Ectodermal cell (in vitro differentiated cells): Measurements from ENCODE around the gene NEDD4L.
"Not testable (repeated sequence)": the region's sequence is repeated elsewhere in the genome, so short reads cannot be mapped to it uniquely, and the experiment has no call there.

Experiments used
- H3K27ac ChIP-seq: 2 replicates; pipeline ENCODE4 v1.7.0; 2013; ENCODE audit warnings: mild to moderate bottlenecking, low read depth, low read length; ENCODE audit not compliant: insufficient read depth, poor library complexity, severe bottlenecking
- H3K27me3 ChIP-seq: 2 replicates; pipeline ENCODE4 v1.7.0; 2013; ENCODE audit warnings: mild to moderate bottlenecking, low read length; ENCODE audit not compliant: insufficient read depth, control insufficient read depth, poor library complexity, severe bottlenecking
- H3K36me3 ChIP-seq: one replicate; pipeline ENCODE4 v1.7.0; 2013; ENCODE audit warnings: low read length; ENCODE audit not compliant: control insufficient read depth, insufficient read depth
- H3K4me1 ChIP-seq: one replicate; pipeline ENCODE4 v1.7.0; 2013; ENCODE audit warnings: low read length; ENCODE audit not compliant: control insufficient read depth, insufficient read depth
- H3K4me3 ChIP-seq: 2 replicates; pipeline ENCODE4 v1.7.0; 2013; ENCODE audit warnings: low read depth, low read length, control low read depth; ENCODE audit not compliant: insufficient read depth
- H3K9me3 ChIP-seq: 2 replicates; pipeline ENCODE4 v1.7.0; 2013; ENCODE audit warnings: mild to moderate bottlenecking, low read length, moderate library complexity; ENCODE audit not compliant: control insufficient read depth
- WGBS, 2 experiments: methylation state at CpG; one replicate each; pipeline ENCODE4 v1.1.7; 2013; ENCODE audit warnings: missing lambda C conversion rate in 2 of 2; 5-methylcytosine and 5-hydroxymethylcytosine counted together

The NEDD4L gene

DNA sequence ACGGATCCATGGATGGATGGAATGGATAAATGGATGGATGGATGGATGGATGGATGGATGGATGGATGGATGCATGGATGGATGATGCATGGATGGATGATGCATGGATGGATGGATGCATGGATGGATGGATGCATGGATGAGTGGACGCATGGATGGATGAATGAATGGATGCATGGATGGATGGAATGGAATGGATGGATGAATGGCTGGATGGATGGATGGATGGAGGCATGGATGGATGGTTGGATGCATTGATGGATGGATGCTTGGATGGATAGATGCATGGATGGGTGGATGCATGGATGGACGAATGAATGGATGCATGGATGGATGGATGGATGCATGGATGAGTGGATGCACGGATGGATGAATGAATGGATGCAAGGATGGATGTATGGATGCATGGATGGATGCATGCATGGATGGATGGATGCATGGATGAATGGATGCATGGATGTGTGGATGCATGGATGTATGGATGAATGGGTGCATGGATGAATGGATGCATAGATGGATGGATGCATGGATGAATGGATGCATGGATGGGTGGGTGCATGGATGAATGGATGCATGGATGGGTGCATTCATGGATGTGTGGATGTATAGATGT, 375.7 kb downstream of the NEDD4L start:
- Histone ChIP-seq H3K27ac (no peak overlapping the region), H3K4me3 (no peak overlapping the region), H3K36me3 (no peaks in the 10 kb centered on the region), H3K4me1 (no peaks in the 10 kb centered on the region), H3K27me3 (no peaks in the 10 kb centered on the region), H3K9me3 (no peaks in the 10 kb centered on the region)
- 78% methylated on average over 4 of the region's 4 CpGs for WGBS, 2 experiments

GRCh38 chr18:58426611-58427010, 382.6 kb downstream of the NEDD4L start:
- Histone ChIP-seq H3K36me3 (no peaks in the 10 kb centered on the region), H3K9me3 (no peaks in the 10 kb centered on the region), H3K27me3 (no peaks in the 10 kb centered on the region), H3K27ac (no peak overlapping the region), H3K4me1 (peaks cover 6% of the 10 kb centered on the region), H3K4me3 (no peak overlapping the region)
- WGBS, 2 experiments: 92 to 94% methylated on average over 3 to 4 of the region's 4 CpGs

- Histone ChIP-seq H3K4me3 (no peak overlapping the region), H3K36me3 (no peaks in the 10 kb centered on the region), H3K4me1 (peaks cover 6% of the 10 kb centered on the region), H3K27me3 (no peaks in the 10 kb centered on the region), H3K9me3 (no peaks in the 10 kb centered on the region), H3K27ac (no peak overlapping the region)
- WGBS, 2 experiments: 90 to 93% methylated on average over 5 of the region's 5 CpGs
Measured at GRCh38 chr18:58427321-58427720, 383.3 kb downstream of the NEDD4L start.

DNA sequence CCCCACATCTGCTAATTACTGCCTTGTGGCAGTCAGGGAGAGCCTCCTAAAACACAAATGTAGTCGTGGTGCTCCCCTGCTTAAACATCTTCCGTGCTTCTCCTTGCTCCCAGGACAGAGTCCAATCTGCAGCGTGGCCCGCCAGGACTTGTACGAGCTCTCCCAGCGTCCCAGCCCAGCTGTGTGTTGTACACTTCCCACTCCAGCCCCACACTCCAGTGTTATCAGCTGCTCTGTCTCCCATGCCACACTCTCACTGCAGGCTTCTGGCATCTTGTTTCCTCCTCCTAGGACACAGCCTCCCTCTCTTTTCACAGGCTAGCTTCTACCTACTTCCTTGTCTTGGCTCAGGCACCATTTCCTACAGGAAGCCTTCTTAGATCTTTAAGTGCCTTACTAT, 385.4 kb downstream of the NEDD4L start:
- Histone ChIP-seq H3K27me3 (no peaks in the 10 kb centered on the region), H3K4me3 (no peak overlapping the region), H3K9me3 (no peaks in the 10 kb centered on the region), H3K36me3 (no peaks in the 10 kb centered on the region), H3K27ac (no peak overlapping the region), H3K4me1 (peaks cover 6% of the 10 kb centered on the region)
- 77 to 78% methylated on average over 6 of the region's 6 CpGs for WGBS, 2 experiments

GRCh38 chr18:58431215-58431614, 387.2 kb downstream of the NEDD4L start:
- no peaks in the 10 kb centered on the region for H3K36me3 ChIP-seq
- H3K4me1 ChIP-seq: peaks cover 6% of the 10 kb centered on the region

GRCh38 chr18:58432050-58432727, 388.2 kb downstream of the NEDD4L start:
- 89 to 94% methylated on average over 5 to 6 of the region's 9 CpGs for WGBS, 2 experiments
- Histone ChIP-seq H3K4me3 (no peak overlapping the region), H3K36me3 (no peaks in the 10 kb centered on the region)

More at GRCh38 chr18:58431215-58431614, 387.2 kb downstream of the NEDD4L start:
- Histone ChIP-seq H3K4me3 (no peak overlapping the region), H3K27ac (no peak overlapping the region), H3K9me3 (no peaks in the 10 kb centered on the region), H3K27me3 (no peaks in the 10 kb centered on the region)
- WGBS, 2 experiments: 87 to 88% methylated on average over 5 of the region's 5 CpGs

DNA sequence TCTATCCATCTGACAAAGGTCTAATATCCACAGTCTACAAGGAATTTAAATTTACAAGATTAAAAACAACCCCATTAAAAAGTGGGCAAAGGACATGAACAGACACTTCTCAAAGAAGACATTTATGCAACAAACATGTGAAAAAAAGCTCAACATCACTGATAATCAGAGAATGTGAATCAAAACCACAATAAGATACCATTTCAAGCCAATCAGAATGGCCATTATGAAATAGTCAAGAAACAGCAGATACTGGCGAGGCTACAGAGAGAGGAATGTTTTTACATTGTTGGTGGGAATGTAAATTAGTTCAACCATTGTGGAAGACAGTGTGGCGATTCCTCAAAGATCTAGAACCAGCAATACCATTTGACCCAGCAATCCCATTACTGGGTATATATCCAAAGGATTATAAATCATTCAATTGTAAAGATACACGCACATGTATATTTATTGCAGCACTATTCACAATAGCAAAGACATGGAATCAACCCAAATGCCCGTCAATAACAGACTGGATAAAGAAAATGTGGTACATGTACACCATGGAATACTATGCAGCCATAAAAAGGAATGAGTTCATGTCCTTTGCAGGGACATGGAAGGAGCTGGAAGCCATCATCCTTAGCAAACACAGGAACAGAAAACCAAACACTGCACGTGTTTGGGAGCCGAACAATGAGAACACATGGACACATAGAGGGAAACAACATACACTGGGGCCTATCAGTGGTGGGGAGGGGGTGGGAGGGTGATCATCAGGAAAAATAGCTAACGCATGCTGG, 391.4 kb downstream of the NEDD4L start:
- H3K27me3 ChIP-seq, H3K4me3 ChIP-seq, H3K27ac ChIP-seq, H3K9me3 ChIP-seq, H3K36me3 ChIP-seq, H3K4me1 ChIP-seq: not testable (repeated sequence)
- 88 to 96% methylated on average over 6 to 7 of the region's 7 CpGs for WGBS, 2 experiments

More at GRCh38 chr18:58432050-58432727, 388.2 kb downstream of the NEDD4L start:
- Histone ChIP-seq H3K9me3 (no peaks in the 10 kb centered on the region), H3K27me3 (no peaks in the 10 kb centered on the region), H3K4me1 (peaks cover 6% of the 10 kb centered on the region), H3K27ac (no peak overlapping the region)

- Histone ChIP-seq H3K4me1 (peaks cover 5% of the 10 kb centered on the region), H3K27ac (no peak overlapping the region), H3K4me3 (no peak overlapping the region), H3K9me3 (no peaks in the 10 kb centered on the region), H3K27me3 (no peaks in the 10 kb centered on the region), H3K36me3 (no peaks in the 10 kb centered on the region)
- WGBS, 2 experiments: 80 to 89% methylated on average over 5 to 6 of the region's 6 CpGs
Measured at GRCh38 chr18:58438161-58438957, 394.3 kb downstream of the NEDD4L start.

- Histone ChIP-seq H3K27ac (no peak overlapping the region), H3K4me3 (no peak overlapping the region), H3K27me3 (no peaks in the 10 kb centered on the region), H3K36me3 (no peaks in the 10 kb centered on the region), H3K9me3 (no peaks in the 10 kb centered on the region), H3K4me1 (peaks cover 7% of the 10 kb centered on the region)
- WGBS, 2 experiments: 87 to 92% methylated on average over 3 of the region's 3 CpGs
Measured at GRCh38 chr18:58438958-58439300, 394.9 kb downstream of the NEDD4L start.

GRCh38 chr18:58443671-58444070, 399.6 kb downstream of the NEDD4L start:
- no peak overlapping the region for H3K27ac ChIP-seq
- H3K4me1 ChIP-seq: peaks cover 29% of the 10 kb centered on the region
- no peak overlapping the region for H3K4me3 ChIP-seq
- no peaks in the 10 kb centered on the region for H3K27me3 ChIP-seq
- WGBS, 2 experiments: 29 to 31% methylated on average over 6 of the region's 6 CpGs
- no peaks in the 10 kb centered on the region for H3K36me3 ChIP-seq
- no peaks in the 10 kb centered on the region for H3K9me3 ChIP-seq
